Fibroblast of mammary gland (primary cell): ENCODE measurements around the gene SUSD2.
"Not testable (repeated sequence)": the region's sequence is repeated elsewhere in the genome, so short reads cannot be mapped to it uniquely, and the experiment has no call there.

Experiments
- DNase-seq: peaks from one replicate; pipeline ENCODE4 v3.0.0-alpha.2; 2010; ENCODE audit warnings: low read depth
- H3K4me3 ChIP-seq: 2 replicates; pipeline ENCODE4 v1.5.1; 2011; ENCODE audit warnings: low read depth, mild to moderate bottlenecking, low read length, moderate library complexity; ENCODE audit not compliant: control insufficient read depth
- TF ChIP-seq, protein P1 (sequence below): conservative IDR thresholded peaks from 2 replicates; pipeline ENCODE4 v1.5.1; 2011; ENCODE audit warnings: low read depth, low read length, inconsistent platforms; ENCODE audit not compliant: control insufficient read depth, insufficient read depth

The SUSD2 gene

DNA sequence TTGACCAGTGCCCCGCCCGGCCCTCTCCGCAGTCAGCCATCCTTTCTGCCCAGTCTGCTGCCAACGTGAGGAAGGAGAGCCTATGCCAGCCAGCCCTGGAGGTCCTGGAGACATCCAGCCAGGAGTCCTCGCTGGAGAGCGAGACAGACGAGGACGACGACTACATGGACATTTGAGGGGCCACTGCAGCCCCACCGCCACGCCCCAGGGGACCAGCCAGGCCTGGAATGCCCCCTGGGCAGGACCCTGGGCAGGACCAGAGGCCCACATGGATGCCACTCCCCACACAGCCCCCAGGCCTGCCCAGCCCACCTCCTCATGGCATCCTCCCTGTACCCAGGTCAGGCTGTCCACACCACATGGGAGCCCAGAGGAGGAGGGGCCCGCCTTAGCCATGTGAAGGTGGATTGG is 3.3 kb upstream of the SUSD2 start:
- H3K4me3 ChIP-seq: no peak overlapping the region
- TF ChIP-seq, protein P1, sequence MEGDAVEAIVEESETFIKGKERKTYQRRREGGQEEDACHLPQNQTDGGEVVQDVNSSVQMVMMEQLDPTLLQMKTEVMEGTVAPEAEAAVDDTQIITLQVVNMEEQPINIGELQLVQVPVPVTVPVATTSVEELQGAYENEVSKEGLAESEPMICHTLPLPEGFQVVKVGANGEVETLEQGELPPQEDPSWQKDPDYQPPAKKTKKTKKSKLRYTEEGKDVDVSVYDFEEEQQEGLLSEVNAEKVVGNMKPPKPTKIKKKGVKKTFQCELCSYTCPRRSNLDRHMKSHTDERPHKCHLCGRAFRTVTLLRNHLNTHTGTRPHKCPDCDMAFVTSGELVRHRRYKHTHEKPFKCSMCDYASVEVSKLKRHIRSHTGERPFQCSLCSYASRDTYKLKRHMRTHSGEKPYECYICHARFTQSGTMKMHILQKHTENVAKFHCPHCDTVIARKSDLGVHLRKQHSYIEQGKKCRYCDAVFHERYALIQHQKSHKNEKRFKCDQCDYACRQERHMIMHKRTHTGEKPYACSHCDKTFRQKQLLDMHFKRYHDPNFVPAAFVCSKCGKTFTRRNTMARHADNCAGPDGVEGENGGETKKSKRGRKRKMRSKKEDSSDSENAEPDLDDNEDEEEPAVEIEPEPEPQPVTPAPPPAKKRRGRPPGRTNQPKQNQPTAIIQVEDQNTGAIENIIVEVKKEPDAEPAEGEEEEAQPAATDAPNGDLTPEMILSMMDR: no peak
- no peak for DNase-seq

DNA sequence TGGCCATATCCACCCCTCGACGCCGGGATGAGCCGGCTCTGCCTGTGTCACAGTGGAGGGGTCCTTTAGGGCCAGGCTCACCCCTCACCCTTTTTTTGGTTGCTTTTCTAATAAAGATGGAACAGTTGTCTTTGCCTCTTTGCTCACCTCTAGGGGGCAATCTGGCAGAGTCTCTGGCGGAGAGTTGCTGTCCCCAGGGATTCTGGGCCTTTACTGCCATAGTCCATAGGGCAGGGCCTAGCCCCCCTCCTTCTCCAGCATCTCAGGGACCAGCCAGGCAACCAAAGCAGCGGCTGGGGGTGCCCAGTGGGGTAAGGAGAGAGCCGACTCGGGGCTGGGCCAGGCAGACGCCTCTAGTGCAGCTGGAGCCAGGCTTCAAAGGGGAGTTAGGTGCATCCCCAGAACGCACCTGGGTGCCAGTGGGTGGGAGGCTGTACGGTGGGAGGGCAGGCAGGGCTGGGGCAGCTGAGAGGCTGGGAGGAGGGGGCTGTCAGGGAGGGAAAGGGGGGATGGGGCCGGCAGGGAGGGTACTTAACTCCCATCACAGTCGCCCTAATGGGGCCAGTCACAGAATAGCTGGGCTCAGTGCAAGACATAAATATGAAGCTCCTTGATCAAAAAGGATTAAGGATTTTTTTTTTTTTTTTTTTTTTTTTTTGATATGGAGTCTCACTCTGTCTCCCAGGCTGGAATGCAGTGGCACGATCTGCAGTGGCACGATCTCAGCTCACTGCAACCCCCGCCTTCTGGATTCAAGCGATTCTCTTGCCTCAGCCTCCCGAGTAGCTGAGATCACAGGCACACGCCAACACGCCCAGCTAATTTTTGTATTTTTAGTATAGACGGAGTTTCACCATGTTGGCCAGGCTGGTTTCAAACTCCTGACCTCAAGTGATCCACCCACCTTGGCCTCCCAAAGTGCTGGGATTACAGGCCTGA is 2.5 kb upstream of the SUSD2 start:
- TF ChIP-seq, protein P1: peak; percentile 41
- DNase-seq: no peak
- no peak overlapping the region for H3K4me3 ChIP-seq

DNA sequence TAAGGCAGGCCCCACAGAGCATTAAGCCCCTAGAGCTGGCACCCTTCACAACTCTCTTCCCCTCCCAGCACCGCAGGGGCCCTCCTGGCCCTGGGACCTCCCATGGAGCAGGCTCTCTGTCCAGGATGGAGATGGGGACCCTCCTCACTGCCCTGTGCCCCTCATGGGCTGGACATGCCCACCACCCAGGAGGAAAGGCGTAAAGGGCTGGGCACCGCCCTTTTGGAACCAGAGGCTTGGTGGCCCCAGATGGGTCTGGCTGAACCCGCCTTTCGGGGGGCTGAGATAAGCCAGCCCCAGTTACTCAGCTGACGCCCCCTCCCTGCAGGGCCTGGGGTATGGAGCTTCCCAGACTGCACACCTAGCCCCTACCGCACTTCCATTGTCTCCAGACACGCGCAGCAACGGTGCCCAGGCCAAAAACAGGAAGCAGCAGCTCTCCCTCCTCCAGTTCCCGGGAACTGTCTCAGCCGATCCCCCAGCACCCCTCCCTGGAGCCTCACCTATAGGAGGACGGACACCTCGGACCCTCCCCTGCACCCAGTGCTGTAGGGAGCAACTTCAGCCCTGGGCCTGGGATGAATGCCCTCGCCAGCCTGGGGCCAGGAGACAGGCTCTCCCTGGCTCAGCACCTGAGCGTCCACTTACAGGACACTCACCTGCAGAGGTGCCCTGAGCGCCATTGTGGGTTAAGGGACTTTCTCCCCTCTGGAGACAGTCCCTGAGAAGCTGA is 1.6 kb upstream of the SUSD2 start:
- TF ChIP-seq, protein P1: no peak
- H3K4me3 ChIP-seq: no peak overlapping the region
- no peak for DNase-seq

GRCh38 chr22:24180316-24181087 is 785 bp upstream of the SUSD2 start:
- no peak for DNase-seq
- no peak overlapping the region for H3K4me3 ChIP-seq
- TF ChIP-seq, protein P1: no peak

- TF ChIP-seq, protein P1: no peak
- no peak for DNase-seq
- H3K4me3 ChIP-seq: no peak overlapping the region
Measured at GRCh38 chr22:24181996-24182899, 961 bp downstream of the SUSD2 start.

DNA sequence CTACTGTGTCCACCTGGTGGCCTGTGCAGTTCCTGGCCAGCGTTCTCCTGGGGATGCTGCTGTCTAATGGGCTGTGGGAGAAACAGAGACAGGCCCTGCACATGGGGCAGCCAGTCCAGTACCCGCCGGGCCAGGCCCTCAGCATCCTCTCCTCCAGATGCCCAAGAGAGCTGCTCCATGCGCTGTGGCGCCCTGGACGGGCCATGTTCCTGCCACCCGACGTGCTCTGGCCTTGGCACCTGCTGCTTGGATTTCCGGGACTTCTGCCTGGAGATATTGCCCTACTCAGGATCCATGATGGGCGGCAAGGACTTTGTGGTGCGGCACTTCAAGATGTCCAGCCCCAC is 1.6 kb downstream of the SUSD2 start:
- not testable (repeated sequence) for H3K4me3 ChIP-seq, DNase-seq
